ENCODE data around the gene GABRG3. TPM values are rescaled to one million over a fixed set of nuclear protein-coding genes. Genes with fewer than 3 reads are reported as not detected.

Gene GABRG3
- total RNA-seq, 1 experiment from 2014 or later: 0.15 TPM

DNA sequence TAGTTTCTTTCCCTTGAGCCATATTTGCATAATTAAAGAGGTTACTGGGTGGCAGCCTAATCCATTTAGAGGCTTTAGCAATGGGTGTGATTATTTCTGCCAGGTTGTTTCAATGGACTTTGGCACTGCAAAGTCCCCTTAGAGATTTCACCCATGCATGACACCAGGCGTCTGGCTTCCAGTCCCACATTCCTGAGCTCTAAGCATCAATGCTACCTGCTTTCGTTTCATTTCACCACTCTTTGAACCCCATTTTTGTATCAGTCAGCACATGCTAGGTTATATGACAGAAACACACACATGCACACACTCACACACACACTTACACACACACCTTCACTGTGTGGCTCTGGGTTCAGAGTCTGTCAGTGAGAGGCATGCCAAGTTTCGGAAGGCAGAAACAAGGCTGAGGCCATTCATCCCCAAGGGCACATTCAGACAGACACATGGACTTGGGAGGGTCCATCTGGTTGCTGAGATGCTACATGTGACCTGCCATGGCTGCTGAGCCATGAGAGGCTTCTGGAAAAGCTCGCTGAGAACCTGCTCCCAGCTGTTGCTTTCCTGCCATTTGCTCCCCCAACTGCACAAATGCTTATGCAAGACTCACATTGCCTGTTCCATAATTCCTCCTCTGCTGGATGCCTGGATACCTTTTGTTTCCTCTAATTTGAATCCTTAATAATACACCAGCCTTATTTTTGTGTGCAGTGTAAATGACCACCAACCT is 354.1 kb downstream of the GABRG3 start:
- Histone ChIP-seq H3K56ac (ENCODE audit: insufficient read length, low read depth, low read length) (no peak overlapping the region), H3K4me1 (ENCODE audit: insufficient read depth, low read length) (no peaks in the 10 kb centered on the region), H3K14ac (ENCODE audit: insufficient read depth, low read length) (no peak overlapping the region), H3K79me2 (ENCODE audit: insufficient read depth, low read length) (no peaks in the 10 kb centered on the region), H2BK12ac (ENCODE audit: insufficient read length, low read depth, low read length) (no peak overlapping the region), H3K79me1 (ENCODE audit: insufficient read depth, low read depth, low read length, poor library complexity, severe bottlenecking) (no peaks in the 10 kb centered on the region), H4K20me1 (ENCODE audit: control insufficient read depth, insufficient read depth, insufficient read length) (no peaks in the 10 kb centered on the region), H3K27ac (ENCODE audit: insufficient read length, low read depth, low read length) (no peak overlapping the region), H2BK120ac (ENCODE audit: low read depth, low read length, poor library complexity, severe bottlenecking) (no peak overlapping the region), H2AFZ (ENCODE audit: low read length) (no peak overlapping the region), H2BK5ac (ENCODE audit: insufficient read length, low read length) (no peak overlapping the region), H3K9me3 (ENCODE audit: control insufficient read depth, low read depth, low read length) (no peaks in the 10 kb centered on the region), H4K5ac (ENCODE audit: insufficient read length, low read depth, low read length) (no peak overlapping the region), H3K18ac (ENCODE audit: insufficient read length, low read depth, low read length) (no peak overlapping the region), H3K27me3 (ENCODE audit: insufficient read depth, low read length) (no peaks in the 10 kb centered on the region), H3K23me2 (ENCODE audit: insufficient read length, low read depth, low read length, poor library complexity, severe bottlenecking) (no peaks in the 10 kb centered on the region), H3K23ac (ENCODE audit: insufficient read length, low read depth, low read length) (no peak overlapping the region), H3K9ac (ENCODE audit: extremely low read depth, insufficient read length, low read length) (no peak overlapping the region), H3K4me2 (ENCODE audit: insufficient read depth, insufficient read length, low read length) (no peak overlapping the region), H4K8ac (replicated peaks; ENCODE audit: insufficient read length, low read depth, low read length) (no peak overlapping the region), H2BK15ac (ENCODE audit: low read depth, low read length) (no peak overlapping the region), H2AK5ac (ENCODE audit: insufficient read length, low read length) (no peak overlapping the region), H4K91ac (ENCODE audit: insufficient read length, low read depth, low read length) (no peak overlapping the region), H2BK20ac (ENCODE audit: low read depth, low read length, poor library complexity, severe bottlenecking) (no peak overlapping the region), H3T11ph (ENCODE audit: low read length) (no peak overlapping the region), H3K4ac (ENCODE audit: low read depth, low read length) (no peak overlapping the region)
- Mint-ChIP-seq H3K36me3 (ENCODE audit: insufficient read depth in 1 of 3, low read depth in 3 of 3) (no peaks in the 10 kb centered on the region), H3K4me3 (no peak overlapping the region), H3K27me3 (ENCODE audit: low read depth) (no peaks in the 10 kb centered on the region; the same call in 1 of the 2 replicates), H3K9me3 (no peaks in the 10 kb centered on the region), H3K4me1 (peaks cover 7 to 11% of the 10 kb centered on the region in 2 experiments), H3K27ac (no peak overlapping the region)
- TF ChIP-seq, protein P1, sequence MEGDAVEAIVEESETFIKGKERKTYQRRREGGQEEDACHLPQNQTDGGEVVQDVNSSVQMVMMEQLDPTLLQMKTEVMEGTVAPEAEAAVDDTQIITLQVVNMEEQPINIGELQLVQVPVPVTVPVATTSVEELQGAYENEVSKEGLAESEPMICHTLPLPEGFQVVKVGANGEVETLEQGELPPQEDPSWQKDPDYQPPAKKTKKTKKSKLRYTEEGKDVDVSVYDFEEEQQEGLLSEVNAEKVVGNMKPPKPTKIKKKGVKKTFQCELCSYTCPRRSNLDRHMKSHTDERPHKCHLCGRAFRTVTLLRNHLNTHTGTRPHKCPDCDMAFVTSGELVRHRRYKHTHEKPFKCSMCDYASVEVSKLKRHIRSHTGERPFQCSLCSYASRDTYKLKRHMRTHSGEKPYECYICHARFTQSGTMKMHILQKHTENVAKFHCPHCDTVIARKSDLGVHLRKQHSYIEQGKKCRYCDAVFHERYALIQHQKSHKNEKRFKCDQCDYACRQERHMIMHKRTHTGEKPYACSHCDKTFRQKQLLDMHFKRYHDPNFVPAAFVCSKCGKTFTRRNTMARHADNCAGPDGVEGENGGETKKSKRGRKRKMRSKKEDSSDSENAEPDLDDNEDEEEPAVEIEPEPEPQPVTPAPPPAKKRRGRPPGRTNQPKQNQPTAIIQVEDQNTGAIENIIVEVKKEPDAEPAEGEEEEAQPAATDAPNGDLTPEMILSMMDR (conservative IDR thresholded peaks at IDR 0.05): no peak
- no CpG with 5 or more reads among the region's 4 CpGs for WGBS (ENCODE audit: extremely low coverage, insufficient read length, low lambda C conversion rate)
- DNase-seq: no peak
